HL-60 (cell line): ENCODE measurements around the gene GET3.
A peak's percentile ranks its signal among the peaks of the same experiment; 100 is the strongest.

Experiments used
- DNase-seq, 2 experiments: peaks; one replicate each; pipeline ENCODE4 v3.0.0-alpha.2; 2010 to 2020; ENCODE audit warnings: low read depth in 1 of 2, low spot score in 1 of 2
- H3K27ac ChIP-seq: fragments of 250-450 bp; sonication (Bioruptor Pico); replicated peaks from 2 replicates; pipeline ENCODE4 v1.5.1; 2020; ENCODE audit warnings: mild to moderate bottlenecking, moderate library complexity
- H3K27me3 ChIP-seq: fragments of 250-450 bp; sonication (Bioruptor Pico); 2 replicates; pipeline ENCODE4 v1.5.1; 2021; ENCODE audit warnings: mild to moderate bottlenecking, moderate library complexity; ENCODE audit not compliant: insufficient read depth, poor library complexity, severe bottlenecking
- H3K4me3 ChIP-seq: replicated peaks from 2 replicates; pipeline ENCODE4 v1.5.1; 2011; ENCODE audit warnings: mild to moderate bottlenecking, control low read depth, low read length; ENCODE audit not compliant: insufficient read depth
- CTCF ChIP-seq: IDR thresholded peaks from one replicate; pipeline ENCODE4 v1.5.1; 2011; ENCODE audit warnings: low read length, control low read depth, inconsistent platforms; ENCODE audit not compliant: insufficient read depth
- GABPA ChIP-seq: IDR thresholded peaks from 2 replicates; pipeline ENCODE4 v1.6.1; 2012; ENCODE audit warnings: low read depth
- POLR2AphosphoS5 ChIP-seq: IDR thresholded peaks from 2 replicates; pipeline ENCODE4 v1.6.1; 2012; ENCODE audit warnings: low read depth
- REST ChIP-seq: IDR thresholded peaks from 2 replicates; pipeline ENCODE4 v1.6.1; 2012; ENCODE audit warnings: low read depth; ENCODE audit not compliant: insufficient replicate concordance
- SPI1 ChIP-seq: IDR thresholded peaks from 2 replicates; pipeline ENCODE4 v1.6.1; 2012; ENCODE audit warnings: low read depth, mild to moderate bottlenecking, borderline replicate concordance

GET3 gene

GRCh38 chr19:12720851-12721655, 16.2 kb upstream of the GET3 start:
- peak overlapping the region; percentile 88 for H3K4me3 ChIP-seq

GRCh38 chr19:12721656-12722565, 15.4 kb upstream of the GET3 start:
- Histone ChIP-seq H3K4me3 (peak overlapping the region; percentile 88), H3K27ac (peak overlapping the region; percentile 93), H3K27me3 (no peaks in the 10 kb centered on the region)
- DNase-seq: peak; percentile 34 to 72
- TF ChIP-seq GABPA (no peak), POLR2AphosphoS5 (no peak), REST (no peak), SPI1 (no peak), CTCF (no peak)

More at GRCh38 chr19:12720851-12721655, 16.2 kb upstream of the GET3 start:
- DNase-seq: no peak
- Histone ChIP-seq H3K27ac (peak overlapping the region; percentile 93), H3K27me3 (no peaks in the 10 kb centered on the region)
- no peak for TF ChIP-seq POLR2AphosphoS5
- TF ChIP-seq REST: no peak
- no peak for TF ChIP-seq CTCF
- TF ChIP-seq SPI1: no peak
- no peak for TF ChIP-seq GABPA

GRCh38 chr19:12722566-12723380, 14.5 kb upstream of the GET3 start:
- Histone ChIP-seq H3K27me3 (no peaks in the 10 kb centered on the region), H3K4me3 (peak overlapping the region; percentile 88), H3K27ac (peak overlapping the region; percentile 93)
- TF ChIP-seq POLR2AphosphoS5 (peak; percentile 57; the same call in 1 of the 2 replicates), SPI1 (no peak), GABPA (peak; percentile 64)
- DNase-seq: peak; percentile 99
